Measurements from ENCODE around the gene PI4KB.

Gene PI4KB

DNA sequence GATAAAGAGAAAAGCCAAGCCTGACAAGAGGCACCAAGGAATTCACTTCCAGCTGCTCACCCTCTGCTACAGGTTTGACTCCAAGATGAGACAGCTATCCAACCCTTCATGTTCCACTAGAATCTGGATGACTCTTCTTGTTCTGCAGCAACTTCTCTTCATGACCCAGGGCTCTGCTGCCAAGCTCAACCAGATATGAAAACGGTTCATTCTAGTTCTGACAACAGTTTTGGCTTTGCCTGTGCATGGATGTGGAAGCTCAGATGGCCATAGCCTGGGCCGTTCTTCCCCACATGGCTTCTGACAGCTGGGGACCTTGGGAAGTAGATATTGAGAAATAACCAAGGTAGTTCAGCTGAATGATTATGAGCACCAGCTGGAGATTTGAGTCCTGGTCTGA, 13.7 kb downstream of the PI4KB start:
- H3K9ac ChIP-seq = no peak overlapping the region
- no peak overlapping the region for H3K27ac ChIP-seq

GRCh38 chr1:151312826-151313225, 14.4 kb downstream of the PI4KB start:
- peaks cover 100% of the 10 kb centered on the region for H3K36me3 ChIP-seq
- no peak overlapping the region for H3K4me3 ChIP-seq
- no peak overlapping the region for H3K27ac ChIP-seq
- no peaks in the 10 kb centered on the region for H3K9me3 ChIP-seq
- no peak overlapping the region for H3K9ac ChIP-seq
- peaks cover 88% of the 10 kb centered on the region for H4K20me1 ChIP-seq
- TF ChIP-seq Cebpa-rat (IDR thresholded peaks at IDR 0.05) = no peak
- H3K4me1 ChIP-seq = peaks cover 24% of the 10 kb centered on the region
- peak overlapping the region; percentile 25 for H3K4me2 ChIP-seq
- no peaks in the 10 kb centered on the region for H3K27me3 ChIP-seq

More for the DNA sequence above, 13.7 kb downstream of the PI4KB start:
- Histone ChIP-seq H3K36me3 (peaks cover 97% of the 10 kb centered on the region), H3K4me2 (peak overlapping the region; percentile 25), H3K4me3 (no peak overlapping the region), H4K20me1 (peaks cover 81% of the 10 kb centered on the region), H3K4me1 (peaks cover 24% of the 10 kb centered on the region), H3K9me3 (no peaks in the 10 kb centered on the region), H3K27me3 (no peaks in the 10 kb centered on the region)
- TF ChIP-seq Cebpa-rat (IDR thresholded peaks at IDR 0.05) = no peak

GRCh38 chr1:151312411-151312810, 14.8 kb downstream of the PI4KB start:
- H3K27ac ChIP-seq = no peak overlapping the region
- H3K36me3 ChIP-seq = peaks cover 100% of the 10 kb centered on the region
- H4K20me1 ChIP-seq = peaks cover 88% of the 10 kb centered on the region
- H3K4me3 ChIP-seq = no peak overlapping the region
- H3K4me2 ChIP-seq = peak overlapping the region; percentile 25; the same call in 1 of the 2 replicates
- H3K9me3 ChIP-seq = no peaks in the 10 kb centered on the region
- H3K9ac ChIP-seq = no peak overlapping the region
- H3K27me3 ChIP-seq = no peaks in the 10 kb centered on the region
- no peak for TF ChIP-seq Cebpa-rat (IDR thresholded peaks at IDR 0.05)
- peaks cover 24% of the 10 kb centered on the region for H3K4me1 ChIP-seq

DNA sequence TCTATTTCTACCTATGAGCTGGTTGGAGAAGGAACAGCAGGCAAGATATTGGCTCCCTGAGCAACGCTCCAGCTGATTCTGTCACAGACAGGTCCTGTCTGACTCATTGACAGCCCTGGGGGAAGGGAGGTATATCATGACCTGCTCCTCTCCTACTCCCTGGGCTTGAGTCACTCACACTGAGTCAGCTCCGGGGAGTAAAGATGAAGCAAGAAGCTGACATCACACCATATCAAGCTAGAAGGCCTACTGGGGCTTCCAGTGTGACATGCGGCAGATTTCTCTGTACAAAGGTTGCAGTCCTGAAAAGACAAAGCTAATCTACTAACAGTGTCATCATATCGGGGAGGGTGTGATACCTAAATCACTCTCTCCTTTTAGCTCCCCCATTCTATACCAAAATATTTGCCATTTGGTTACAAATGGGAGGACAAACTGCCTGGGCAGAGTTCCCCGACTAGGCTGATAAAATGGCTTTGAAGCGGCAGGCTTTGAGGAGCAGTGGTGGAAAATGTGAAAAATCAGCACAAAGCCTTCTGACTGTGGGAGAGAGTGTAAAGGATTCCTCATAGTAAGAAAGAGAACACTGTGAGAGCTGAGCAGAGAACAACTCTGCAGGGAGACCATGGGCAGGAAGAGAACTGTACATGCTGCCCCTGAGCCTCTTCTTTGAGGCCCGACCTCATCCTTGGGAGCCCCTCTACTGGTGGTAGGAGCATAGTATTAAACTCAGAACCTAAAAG, 15.5 kb downstream of the PI4KB start:
- H3K27ac ChIP-seq = no peak overlapping the region
- no peaks in the 10 kb centered on the region for H3K27me3 ChIP-seq
- no peak overlapping the region for H3K9ac ChIP-seq
- no peaks in the 10 kb centered on the region for H3K9me3 ChIP-seq
- no peak for TF ChIP-seq Cebpa-rat (IDR thresholded peaks at IDR 0.05)
- H4K20me1 ChIP-seq = peaks cover 84% of the 10 kb centered on the region
- peaks cover 100% of the 10 kb centered on the region for H3K36me3 ChIP-seq
- peaks cover 24% of the 10 kb centered on the region for H3K4me1 ChIP-seq
- no peak overlapping the region for H3K4me3 ChIP-seq
- H3K4me2 ChIP-seq = no peak overlapping the region

DNA sequence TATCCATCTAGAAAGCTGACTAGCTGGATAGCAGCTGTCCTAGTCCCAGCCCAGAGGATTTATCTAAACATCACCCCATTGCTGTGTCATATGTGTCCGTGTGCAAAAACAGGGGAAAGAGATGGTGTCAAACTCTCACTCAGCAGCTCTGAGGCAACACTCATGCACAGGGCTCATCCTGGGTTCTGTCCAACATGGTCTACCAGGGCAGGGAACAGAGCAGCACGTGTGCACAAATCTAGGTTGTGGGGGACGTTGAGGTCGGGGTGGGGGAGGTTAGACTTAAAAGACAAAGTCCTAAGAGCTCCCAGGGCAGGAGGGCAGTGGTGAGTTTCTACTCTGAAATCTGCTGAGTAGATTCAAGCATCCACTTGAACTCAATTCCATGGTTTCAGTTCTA, 16.2 kb downstream of the PI4KB start:
- no peaks in the 10 kb centered on the region for H3K27me3 ChIP-seq
- H3K9me3 ChIP-seq = no peaks in the 10 kb centered on the region
- peaks cover 24% of the 10 kb centered on the region for H3K4me1 ChIP-seq
- TF ChIP-seq Cebpa-rat (IDR thresholded peaks at IDR 0.05) = no peak
- no peak overlapping the region for H3K27ac ChIP-seq
- no peak overlapping the region for H3K9ac ChIP-seq
- H3K4me2 ChIP-seq = no peak overlapping the region
- H3K4me3 ChIP-seq = no peak overlapping the region
- peaks cover 100% of the 10 kb centered on the region for H3K36me3 ChIP-seq
- H4K20me1 ChIP-seq = peaks cover 77% of the 10 kb centered on the region

- no peak for TF ChIP-seq Cebpa-rat (IDR thresholded peaks at IDR 0.05)
- Histone ChIP-seq H3K36me3 (peaks cover 100% of the 10 kb centered on the region), H3K4me2 (no peak overlapping the region), H4K20me1 (peaks cover 66% of the 10 kb centered on the region), H3K9ac (peak overlapping the region; percentile 18; the same call in 1 of the 2 replicates), H3K4me3 (no peak overlapping the region), H3K4me1 (peaks cover 19% of the 10 kb centered on the region), H3K9me3 (no peaks in the 10 kb centered on the region), H3K27me3 (no peaks in the 10 kb centered on the region), H3K27ac (no peak overlapping the region; the same call in 1 of the 2 replicates)
Observed at GRCh38 chr1:151309811-151310323, 17.3 kb downstream of the PI4KB start.

GRCh38 chr1:151294742-151295462, 32.3 kb downstream of the PI4KB start:
- no peak overlapping the region for H3K9ac ChIP-seq
- H3K36me3 ChIP-seq = peaks cover 84% of the 10 kb centered on the region
- H4K20me1 ChIP-seq = peaks cover 26% of the 10 kb centered on the region
- H3K4me2 ChIP-seq = peak overlapping the region; percentile 93
- H3K27ac ChIP-seq = peak overlapping the region; percentile 90; the same call in 1 of the 2 replicates
- H3K9me3 ChIP-seq = no peaks in the 10 kb centered on the region
- no peak for TF ChIP-seq Cebpa-rat (IDR thresholded peaks at IDR 0.05)
- no peak overlapping the region for H3K4me3 ChIP-seq
- H3K27me3 ChIP-seq = no peaks in the 10 kb centered on the region
- peaks cover 53% of the 10 kb centered on the region for H3K4me1 ChIP-seq

DNA sequence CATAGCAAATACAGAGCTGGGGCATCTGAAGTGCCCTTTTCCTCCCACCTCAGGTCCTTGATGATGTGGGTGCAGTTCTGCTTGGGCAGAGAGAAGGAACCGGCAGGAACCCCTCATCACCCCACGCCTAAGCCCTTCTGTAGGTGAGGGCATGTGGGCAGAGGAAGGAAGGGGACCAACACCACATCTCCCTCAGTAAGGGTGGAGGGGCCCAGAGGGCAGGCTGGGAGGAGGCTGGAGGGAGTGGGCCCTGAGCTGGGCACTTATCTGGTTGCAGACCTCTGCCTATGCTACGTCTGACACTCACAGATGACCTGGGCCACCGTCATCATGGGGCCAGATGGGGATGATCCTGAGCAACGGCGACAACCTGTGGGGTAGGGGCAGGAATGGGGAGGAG, 34.1 kb downstream of the PI4KB start:
- peaks cover 84% of the 10 kb centered on the region for H3K36me3 ChIP-seq
- H4K20me1 ChIP-seq = peaks cover 45% of the 10 kb centered on the region
- no peak for TF ChIP-seq Cebpa-rat (IDR thresholded peaks at IDR 0.05)
- H3K4me1 ChIP-seq = peaks cover 72% of the 10 kb centered on the region
- H3K9me3 ChIP-seq = no peaks in the 10 kb centered on the region
- peak overlapping the region; percentile 54 for H3K4me3 ChIP-seq
- peak overlapping the region; percentile 90 for H3K27ac ChIP-seq
- H3K27me3 ChIP-seq = no peaks in the 10 kb centered on the region
- peak overlapping the region; percentile 93 for H3K4me2 ChIP-seq
- peak overlapping the region; percentile 64 for H3K9ac ChIP-seq

DNA sequence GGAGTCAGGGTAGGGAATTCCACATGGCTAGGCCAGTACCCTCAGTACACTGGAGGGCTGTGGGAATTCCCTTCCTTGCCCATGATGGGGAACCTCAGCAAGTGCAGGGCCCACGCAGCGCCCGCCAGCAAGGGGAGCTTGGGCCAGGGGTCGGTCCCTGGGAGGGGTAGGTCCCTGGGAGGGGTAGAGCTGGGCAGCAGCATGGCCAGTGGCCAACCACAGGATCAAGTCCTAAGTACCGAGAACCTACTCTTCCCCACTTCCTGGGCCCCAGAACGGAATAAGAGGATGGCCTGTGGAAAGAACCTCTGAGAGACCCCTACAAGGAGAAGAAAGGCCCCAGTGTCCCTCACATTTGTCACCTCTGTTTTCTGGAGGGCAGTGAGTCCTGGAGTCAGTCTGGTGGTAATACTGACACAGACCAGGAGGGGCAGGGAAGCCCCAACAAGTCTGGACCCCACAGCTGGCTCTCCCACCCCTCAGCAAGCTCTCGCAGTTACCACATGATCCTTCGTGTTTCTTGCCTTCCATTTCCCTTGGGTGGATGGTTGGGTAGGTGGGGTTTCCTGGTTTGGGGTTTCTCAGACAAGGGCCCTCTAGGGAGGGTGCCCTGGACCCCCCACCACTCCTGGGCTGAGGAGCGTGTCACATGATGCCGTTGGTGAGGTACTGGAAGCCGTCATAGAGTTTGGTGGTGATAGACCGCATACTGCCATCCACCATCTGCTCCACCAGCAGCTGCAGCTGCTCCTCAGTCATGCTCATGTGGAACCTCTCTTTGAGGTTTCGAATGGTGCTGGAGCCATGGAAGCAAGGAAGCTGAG, 34.8 kb downstream of the PI4KB start:
- H3K4me1 ChIP-seq = peaks cover 74% of the 10 kb centered on the region
- no peaks in the 10 kb centered on the region for H3K9me3 ChIP-seq
- peaks cover 84% of the 10 kb centered on the region for H3K36me3 ChIP-seq
- peak overlapping the region; percentile 90 for H3K27ac ChIP-seq
- H3K4me3 ChIP-seq = peak overlapping the region; percentile 54; the same call in 1 of the 2 replicates
- H4K20me1 ChIP-seq = peaks cover 51% of the 10 kb centered on the region
- H3K9ac ChIP-seq = peak overlapping the region; percentile 51
- no peaks in the 10 kb centered on the region for H3K27me3 ChIP-seq
- no peak for TF ChIP-seq Cebpa-rat (IDR thresholded peaks at IDR 0.05)
- peak overlapping the region; percentile 93 for H3K4me2 ChIP-seq
